Middle frontal gyrus (tissue), 1 donor: ENCODE results near the gene FAT1.

ENCODE experiments used
- DNase-seq: peaks from one replicate; pipeline ENCODE4 v3.0.0-alpha.2; 2015; ENCODE audit warnings: low spot score; ENCODE audit errors: extremely low spot score

Gene FAT1

DNA sequence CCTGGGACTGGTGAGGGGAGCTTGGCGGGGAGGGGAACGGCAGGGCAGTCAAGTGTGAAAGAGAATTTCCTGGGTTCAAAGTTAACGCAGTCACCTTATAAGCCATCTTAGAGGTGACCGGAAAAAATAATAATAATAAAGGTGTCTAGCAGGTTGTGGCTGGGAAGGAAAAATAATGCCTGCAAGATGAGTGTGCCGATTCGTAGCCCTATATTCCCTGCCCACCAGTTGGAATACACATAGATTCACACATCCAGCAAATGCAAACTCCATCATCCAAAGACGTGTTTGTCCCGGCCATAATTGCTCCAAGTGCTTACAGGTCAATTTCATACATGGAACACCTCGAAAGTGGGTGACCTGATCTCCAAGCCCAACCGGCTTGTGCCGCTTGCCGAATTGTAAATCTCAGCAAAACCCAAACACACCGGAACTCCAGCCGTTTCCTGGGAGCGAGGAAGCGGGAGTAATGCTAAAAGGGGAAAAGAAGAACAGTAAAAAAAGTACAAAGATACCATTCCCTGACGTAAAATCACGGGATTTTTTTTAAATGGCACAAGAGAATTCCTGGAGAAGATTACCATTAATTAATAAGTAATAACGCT, 1.3 kb upstream of the FAT1 start:
- no peak for DNase-seq

GRCh38 chr4:186724058-186724863, 605 bp upstream of the FAT1 start:
- DNase-seq: no peak

DNA sequence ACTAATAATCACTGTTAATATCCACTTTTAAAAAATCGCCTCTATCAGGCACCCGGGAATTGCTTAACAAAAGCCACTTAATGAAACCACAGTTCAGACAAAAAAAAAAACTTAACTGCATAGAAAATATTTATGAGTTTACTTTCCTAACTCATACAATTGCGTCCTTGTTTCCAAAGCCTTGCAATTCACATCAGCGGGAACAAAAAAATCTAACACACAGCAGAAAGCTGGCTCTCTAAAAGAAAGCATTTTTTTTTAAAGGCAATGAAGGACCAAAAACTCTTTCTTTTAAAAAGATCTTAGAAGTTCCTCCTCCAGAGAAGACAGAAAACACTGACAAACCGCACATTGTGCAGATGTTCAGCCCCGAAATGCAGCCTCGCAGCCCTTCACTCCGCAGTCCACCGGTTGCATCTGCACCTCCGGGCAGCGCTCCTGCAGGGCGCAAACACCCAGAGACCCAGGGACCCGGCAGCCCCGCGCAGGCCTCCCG, 812 bp downstream of the FAT1 start:
- no peak for DNase-seq

GRCh38 chr4:186719925-186720694, 3.5 kb downstream of the FAT1 start:
- DNase-seq: no peak

DNA sequence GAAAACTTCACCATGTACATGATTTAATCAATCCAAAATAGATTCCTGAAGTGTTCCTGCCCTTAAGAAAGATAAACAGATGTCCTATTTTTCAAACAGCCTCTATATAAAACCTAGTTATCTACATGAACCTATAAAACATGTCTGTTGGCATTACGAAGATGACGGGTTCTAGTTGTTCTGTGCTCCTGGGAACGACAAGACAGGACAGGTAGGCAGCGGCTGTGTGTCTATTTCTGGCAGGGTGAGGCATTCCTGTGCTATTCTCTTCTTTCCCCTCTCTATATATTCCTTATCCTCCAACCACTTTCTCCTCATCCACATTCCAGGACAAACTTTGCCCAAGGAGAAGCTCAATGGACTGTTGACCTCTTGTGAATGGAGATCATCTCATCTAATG, 6.1 kb downstream of the FAT1 start:
- DNase-seq: no peak

GRCh38 chr4:186715077-186715476, 8.6 kb downstream of the FAT1 start:
- DNase-seq: no peak

DNA sequence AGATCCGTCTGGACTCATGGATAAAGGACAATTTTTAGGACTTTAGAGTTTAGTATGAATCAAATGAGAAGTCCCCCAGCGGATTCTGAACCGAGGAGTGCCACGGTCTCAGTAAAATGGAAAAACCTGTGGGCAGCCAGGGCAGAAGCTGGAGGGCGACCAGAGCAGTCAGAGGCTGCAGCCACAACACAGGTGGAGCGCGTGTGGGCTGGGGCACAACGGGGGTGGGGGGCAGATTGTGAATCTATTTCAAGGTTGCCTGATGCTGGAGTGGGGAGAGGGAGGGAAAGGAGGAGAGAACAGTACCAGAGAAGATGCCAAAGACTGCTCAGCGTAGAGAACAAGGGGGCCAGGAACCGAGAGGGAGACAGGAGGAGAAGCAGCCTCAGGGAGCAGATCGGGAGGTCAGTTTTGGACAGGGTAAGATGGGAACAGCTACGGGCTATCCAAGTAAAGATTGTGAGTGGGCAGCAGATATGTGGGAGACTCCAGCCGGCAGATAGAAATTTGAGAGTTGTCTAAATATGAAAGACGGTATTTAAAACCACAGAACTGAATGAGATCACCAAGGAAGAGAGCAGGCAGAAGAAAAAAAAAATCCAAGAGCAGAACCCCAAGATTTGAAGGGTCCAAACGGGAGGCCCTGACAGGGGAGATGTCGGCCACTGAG, 9.5 kb downstream of the FAT1 start:
- no peak for DNase-seq

DNA sequence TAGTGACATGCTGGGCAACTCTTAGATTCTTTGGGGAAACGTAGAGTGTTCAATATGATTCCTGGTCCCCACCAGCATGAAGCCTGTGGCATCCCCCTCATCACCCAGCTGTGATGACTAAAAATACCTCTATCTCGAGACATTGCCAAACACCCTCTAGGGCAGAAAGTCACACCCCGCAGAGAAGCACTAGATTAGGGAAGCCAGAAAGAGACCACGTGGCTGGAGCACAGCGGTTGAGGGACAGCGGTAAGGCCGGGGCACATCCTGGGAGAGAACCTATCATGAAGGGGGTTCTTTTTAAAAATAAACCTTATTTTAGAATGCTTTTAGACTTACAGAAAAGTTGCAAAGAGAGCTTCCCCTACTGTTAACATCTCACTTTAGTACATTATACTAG, 11.0 kb downstream of the FAT1 start:
- DNase-seq: no peak

GRCh38 chr4:186710521-186711119, 13.0 kb downstream of the FAT1 start:
- no peak for DNase-seq

- DNase-seq: no peak
Measured at GRCh38 chr4:186709517-186709916, 14.1 kb downstream of the FAT1 start.

DNA sequence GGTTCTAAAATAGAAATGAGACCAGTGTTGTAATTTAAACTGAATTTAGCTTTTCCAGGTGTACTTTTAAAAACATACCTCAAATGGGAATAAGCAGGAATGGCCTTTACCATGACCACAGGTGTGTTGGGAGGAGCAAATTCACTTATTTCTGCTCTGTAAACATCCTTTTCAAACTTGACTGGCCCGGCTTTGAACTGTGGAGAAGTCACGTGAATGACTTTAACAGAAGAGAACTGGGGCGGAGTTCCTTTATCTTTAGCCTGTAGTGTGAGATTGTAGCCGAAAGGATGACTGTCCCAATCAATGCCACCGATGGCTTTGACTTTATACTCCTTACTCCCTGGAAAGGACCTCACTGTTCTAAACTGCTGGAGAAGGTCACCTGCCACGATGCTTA, 15.1 kb downstream of the FAT1 start:
- no peak for DNase-seq

- DNase-seq: no peak
Measured at GRCh38 chr4:186707996-186708395, 15.7 kb downstream of the FAT1 start.

DNA sequence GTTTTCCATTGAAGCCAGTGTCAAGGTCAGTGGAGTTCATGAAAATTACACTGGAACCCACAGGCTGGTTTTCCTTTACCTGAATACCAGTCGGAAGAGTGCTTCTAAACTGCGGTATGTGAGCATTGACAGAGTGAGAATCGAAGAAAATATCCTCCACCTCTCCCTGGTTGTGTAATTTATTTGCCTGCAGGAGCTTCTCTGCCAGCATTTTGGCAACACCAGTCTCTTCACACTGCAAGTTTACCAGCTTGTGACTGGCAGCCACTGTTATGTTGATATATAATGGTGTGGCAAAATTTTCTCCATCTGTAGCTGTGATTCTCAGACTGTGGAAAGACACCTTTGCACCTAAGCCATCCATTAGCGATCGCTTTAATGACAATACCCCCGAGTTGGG, 16.1 kb downstream of the FAT1 start:
- DNase-seq: no peak

DNA sequence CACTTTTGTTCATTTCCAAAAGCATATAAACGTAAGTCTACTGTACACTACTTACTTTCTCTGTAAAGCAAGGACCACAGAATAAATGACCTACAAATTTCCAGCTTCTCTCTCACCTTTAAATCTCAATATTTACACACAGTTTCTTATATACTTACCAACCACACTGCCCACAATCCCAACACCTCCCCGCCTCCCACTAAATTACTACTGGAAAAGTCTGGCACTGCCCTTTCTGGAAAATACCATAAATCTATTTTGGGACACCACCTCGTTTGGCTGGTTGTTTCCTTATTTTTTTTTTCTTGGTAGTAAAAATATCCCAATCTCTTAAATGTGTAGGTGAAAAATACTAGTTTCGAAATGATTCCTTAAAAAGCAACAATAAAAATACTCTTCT, 19.6 kb downstream of the FAT1 start:
- no peak for DNase-seq

DNA sequence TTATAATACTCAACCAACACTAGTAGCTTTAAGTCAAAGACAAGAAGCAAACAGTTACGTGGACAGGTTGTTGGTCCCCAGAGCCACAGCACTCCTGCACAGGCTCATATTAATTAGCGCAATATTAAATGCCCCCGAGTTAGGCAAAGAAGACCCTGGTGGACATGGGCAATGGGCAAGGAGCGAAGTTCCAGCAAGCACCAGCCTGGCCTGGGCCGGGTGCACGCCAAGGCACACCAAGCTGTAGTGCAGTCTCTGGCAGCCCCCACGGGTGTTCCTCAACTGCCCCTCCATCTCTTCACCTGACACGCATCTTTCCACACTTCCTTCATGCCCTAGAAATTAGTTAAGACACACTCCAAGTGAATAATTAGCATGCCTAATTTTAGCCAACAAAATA, 20.1 kb downstream of the FAT1 start:
- DNase-seq: no peak

DNA sequence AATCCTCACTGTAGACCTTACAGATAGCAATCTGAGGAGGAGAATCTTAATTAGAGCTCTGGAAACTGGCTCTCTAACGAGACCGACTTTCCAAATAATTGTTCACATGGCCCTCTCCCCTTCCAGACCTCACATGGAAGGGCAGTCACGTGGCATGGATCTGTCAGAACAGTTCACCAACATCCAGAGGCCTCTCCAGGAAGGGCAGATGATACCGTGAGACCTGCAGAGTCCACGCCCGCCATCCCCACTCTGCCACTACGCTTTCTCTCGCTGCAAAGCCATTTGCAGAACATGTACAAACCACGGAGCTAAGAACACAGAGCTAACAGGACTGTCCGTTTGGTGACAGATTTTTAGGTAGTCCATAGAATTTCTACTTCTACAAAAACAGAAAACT, 20.7 kb downstream of the FAT1 start:
- no peak for DNase-seq

DNA sequence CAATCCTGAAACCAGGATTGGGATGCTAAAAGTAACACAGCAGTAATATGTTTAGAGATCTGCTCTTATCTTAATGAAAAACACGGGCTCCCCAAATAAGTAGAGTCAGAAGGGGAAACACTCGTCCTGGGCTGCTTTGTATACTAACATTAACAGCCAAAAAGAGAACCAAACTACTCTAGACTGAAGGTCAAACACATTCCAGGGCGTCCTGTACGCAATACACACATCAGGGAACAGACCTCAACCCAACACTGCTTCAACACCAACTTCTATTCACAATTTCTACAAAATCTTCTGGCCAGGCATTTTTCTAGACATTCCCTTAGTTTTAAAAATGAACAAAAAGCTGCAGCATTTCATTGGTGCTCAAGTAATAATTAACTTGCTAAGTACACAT, 21.4 kb downstream of the FAT1 start:
- DNase-seq: no peak

GRCh38 chr4:186701788-186702187, 21.9 kb downstream of the FAT1 start:
- DNase-seq: no peak

DNA sequence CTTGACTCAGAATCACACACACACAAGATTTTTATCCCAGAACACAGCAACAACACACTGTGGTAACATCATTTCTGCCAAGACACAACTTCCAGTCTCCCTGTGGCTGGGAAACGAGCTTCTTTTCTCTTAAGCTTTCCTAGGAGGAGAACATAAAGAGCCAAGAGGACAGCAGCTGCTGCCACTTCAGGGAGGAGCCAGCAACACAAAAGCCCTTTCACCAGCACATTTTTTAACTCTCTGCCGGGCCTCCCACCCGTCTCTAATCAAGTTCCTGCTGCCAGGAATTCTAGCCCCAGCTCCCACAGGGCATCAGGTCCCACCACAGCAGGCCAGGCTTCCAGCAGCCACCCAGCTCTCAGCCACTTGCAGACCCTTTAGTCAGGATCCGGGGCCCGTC, 22.4 kb downstream of the FAT1 start:
- DNase-seq: no peak

DNA sequence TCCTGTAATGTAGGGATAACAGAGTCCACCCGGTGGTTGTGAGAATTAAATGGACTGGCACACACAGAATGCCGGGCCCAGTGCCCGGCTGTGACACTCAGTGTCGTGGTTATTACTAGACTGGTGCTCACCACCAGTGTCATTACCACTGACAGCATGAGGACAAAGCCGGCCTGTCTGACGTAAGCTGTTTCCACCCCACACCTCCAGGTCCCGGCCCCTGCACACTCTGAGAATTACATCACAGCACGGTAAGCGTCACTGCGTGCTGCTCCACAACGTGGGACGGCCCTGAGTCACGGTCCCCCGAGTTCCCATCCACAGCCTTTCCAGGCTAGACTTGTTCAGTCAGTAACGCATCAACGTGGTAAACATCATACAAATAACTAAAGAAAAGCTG, 22.9 kb downstream of the FAT1 start:
- DNase-seq: no peak

GRCh38 chr4:186699881-186700397, 23.7 kb downstream of the FAT1 start:
- no peak for DNase-seq
